Stimulated activated CD8-positive, alpha-beta memory T cell treated with anti-CD3 and anti-CD28 coated beads, Interleukin-7, amount 100 ng/mL, for 4 hours (primary cell): Measurements from ENCODE around the gene HOXA5.

Experiments used
- DNase-seq, 2 donors: peaks; one replicate each; pipeline ENCODE4 v3.0.0-alpha.2; 2020; ENCODE audit warnings: low read depth in 2 of 2

The HOXA5 gene

DNA sequence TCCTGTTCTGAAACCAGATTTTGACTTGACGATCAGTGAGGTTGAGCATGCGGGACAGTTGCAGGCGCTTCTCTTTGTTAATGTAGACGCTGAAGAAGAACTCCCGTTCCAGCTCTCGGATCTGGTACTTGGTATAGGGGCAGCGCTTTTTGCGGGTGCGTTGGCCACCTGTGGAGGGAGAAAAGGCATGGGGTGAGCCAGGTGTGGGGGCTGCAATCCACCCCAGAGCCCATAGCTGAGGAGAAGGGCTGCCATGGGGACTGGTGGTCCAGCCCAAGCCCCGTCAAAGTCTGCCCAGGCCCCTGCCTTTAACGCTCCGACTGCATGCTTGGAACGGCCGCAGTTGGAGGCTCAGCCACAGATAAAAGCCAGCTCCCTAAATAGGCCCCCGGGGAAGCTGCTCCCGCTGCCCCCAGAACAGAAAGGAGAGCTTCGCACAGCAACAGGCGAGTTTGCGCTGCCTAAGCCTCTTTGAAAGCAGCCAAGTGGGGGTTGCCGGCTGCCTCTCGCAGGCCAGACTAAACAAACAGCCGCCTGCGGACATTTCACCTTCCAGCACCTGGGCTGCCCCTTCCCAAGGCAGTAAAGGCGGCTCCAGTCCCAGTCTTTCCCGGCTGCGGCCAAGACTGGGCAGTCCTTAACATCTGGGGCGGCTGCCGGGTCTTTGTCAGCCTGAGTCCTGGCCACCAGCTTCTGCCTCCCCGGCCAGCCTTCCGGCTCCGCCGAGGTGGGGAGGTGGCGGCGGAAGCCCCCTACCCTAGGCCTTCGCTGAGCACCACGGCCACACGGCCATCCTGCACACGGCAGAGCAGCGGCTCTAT, 39.6 kb upstream of the HOXA5 start:
- DNase-seq, result no peak

DNA sequence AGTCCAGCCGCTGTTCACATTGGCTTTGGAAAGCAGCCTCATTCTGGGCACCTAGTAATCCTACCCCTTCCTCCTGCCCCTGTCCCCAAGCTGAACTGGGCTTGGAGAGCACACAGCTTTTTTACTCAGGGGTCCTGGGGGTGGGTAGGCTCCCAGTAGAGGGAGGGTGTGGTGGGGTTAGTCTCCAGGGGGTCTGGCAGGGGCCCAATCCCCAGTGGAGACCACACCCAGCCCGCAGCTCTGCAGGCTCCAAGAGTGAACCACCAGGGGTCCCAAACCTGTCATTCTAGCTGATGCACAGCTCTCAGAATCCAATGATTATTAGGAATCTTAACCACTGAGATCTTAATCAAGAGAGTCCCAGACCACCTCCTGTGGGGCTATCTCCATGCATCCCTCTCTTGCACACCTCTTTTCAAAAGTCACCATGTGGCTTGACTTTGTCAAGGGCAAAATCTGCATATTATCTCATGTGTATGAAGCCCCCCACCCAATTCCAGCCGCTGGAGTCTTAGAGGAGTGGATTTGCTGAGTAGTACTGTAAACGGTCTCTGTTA, 38.9 kb upstream of the HOXA5 start:
- DNase-seq, result no peak

DNA sequence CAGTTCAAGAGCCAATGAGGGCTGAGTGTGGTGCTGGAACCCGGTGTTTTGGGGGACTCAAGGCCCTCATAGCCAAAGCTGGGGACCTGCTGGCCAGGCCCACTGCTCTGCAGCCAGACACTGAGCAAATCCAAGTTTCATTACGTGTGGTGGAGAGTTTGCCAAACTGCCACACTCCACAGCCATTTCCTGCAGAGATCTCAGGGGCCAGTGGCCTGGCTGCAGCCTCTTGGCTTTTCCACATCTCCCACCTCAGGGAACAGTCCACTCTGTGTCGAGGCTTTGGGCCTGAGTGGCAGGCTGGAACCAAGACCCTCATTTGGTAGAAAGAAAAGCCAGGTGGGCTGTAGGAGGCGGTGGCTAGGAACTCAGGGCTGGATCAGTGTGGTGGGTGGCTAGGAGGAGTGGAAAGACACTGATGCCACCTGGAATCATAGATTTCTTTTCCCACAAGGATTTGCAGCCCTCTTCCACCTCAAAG, 38.4 kb upstream of the HOXA5 start:
- no peak for DNase-seq

DNA sequence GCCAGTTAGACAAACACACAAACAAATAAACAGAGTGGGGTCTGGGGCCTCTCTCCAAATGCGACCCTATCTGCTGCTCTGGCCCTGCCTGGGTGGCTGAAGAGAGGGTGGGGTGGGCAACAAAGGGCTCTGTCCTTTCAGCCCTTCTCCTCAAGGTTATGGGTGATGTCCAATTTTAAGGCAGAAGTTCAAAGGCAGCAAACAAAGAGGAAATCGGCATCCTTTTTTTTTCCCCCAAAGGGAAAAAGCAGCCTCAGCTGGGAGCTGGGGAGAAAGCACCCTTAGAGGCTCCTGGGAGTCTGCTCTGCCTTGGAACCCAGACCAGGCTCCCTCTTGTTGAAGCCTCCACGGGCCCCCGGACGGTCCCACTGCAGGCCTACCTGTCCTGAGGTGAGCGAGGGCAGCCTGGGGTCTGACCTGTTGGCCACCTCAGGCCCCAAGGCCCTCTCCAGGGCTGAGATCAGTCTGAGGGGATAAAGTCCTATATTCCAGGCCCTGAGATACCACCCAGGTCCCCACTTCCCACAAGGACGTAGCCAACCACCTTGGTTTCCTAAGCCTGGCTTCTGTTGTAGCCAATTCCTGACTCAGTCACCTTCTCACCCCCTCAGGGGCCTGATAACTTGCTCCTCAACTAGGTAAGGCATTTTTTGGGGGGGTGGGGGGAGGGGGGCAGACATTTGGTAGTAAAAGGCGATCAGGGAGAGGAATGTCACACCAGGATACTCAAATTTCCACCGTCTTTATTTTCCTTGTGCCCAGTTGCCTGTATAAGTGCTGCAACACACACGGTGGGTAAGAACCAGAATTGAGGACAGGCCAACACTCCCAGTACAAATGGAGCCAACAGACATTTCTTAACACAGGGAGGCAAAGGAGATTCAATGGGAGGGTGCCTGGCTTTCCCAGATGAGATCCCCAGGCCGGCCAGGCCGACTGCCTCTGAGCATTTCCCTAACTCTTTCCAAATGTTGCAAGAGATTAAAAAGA, 37.2 kb upstream of the HOXA5 start:
- DNase-seq, result no peak

DNA sequence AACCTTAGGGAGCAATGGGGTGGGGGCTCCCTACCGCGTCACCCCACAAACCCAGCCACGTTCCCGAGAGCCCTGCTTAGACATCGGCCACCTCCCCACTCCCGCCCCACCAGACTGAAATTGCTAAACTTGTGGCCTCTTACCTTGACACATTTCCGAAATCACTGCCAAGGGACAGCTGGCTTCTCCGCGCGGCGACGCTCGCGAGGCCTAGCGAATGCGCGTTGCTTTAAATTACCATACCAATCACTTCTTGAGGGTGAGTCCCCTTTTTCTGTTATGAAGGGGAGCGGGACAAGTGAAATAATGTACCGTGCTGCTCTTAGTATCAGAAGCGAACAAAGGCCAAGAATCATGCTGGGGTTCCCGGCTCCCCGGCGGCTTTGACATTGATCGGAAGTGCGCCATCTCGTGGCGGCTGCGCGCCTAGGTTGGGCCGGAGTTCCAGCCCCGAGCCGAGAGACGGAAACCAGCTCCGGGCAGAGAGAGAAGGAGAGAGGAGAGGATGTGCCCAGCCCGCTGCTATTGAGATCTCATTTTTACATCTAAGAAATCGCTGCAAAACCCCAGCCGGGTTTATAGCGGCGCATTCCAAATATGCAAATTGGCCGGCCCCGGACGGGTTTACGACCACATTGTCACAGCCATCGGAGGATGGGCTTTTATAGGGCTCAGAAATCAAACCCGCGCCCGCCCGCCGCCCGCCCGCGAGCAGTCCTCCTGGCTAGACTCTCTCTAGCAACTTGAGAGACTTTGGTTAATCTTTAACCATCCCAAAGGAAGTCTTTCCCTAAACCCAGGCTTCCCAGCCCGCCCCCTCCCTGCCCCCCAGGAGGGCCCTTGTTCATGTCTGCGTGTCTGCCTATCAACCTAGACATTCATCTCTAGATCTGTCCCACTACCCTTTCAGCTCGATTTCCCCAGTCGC, 36.3 kb upstream of the HOXA5 start:
- peak in 1 of 2 donors; percentile 41 for DNase-seq

DNA sequence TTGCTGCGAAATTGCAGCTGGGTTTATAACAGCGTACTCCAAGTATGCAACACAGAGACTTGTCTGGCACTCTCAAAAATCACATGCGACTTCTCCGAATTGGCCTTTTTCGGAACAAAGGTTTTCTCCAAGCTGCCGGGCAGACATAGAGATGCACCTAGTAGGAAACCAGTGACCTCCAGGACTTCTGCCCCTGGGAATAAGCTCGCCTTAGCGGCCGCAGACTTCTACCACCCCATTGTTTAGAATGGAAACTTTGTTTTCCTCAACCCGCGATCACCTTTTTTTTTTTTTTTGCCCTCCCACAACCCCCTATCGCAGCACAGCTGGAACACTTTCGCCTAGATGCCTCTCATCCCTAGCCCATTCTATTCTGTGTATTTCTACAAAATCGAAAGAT, 35.5 kb upstream of the HOXA5 start:
- DNase-seq, result no peak

DNA sequence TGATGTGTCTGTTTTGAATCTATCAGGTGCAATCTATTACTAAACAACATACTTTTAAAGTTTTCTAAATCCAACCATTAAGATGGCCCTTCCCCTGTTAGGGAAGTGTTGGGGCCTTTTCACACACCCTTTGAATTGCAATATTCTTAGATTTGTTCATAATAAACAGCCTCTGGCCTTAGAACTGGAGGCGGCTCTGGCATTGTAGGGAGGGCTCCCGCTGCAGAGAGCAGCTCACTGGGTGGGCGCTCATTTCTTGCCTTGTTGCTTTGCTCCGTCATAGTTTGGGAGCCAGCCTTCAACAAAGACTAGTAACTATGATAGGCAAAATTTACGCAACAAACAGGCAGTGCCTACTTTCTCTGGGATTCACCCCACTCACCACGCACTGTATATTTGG, 34.9 kb upstream of the HOXA5 start:
- no peak for DNase-seq

DNA sequence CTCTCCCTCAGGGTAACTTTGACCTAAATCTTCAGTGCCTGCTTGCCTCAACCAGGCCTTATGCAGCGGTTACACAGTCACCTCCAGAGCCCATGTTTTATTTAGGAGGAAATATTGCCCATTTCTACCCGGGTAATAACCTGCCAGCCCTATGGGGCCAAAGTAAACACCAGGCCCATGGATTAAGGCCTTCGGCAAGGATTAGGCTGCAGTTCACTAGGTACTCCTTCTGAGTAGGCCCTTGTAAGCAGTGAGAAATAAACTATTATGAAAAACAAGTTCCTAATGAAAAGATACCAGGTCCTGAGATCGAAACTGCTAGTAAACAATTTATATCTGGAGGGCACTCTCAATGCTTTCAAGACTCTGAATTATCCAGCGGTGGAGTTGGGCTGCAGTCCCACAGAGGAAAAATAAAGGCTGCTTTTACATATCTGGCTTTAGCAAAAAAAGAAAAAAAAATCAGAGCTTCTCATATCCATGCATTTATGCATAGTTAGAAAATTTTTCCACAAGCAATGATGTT, 34.4 kb upstream of the HOXA5 start:
- DNase-seq, result no peak

DNA sequence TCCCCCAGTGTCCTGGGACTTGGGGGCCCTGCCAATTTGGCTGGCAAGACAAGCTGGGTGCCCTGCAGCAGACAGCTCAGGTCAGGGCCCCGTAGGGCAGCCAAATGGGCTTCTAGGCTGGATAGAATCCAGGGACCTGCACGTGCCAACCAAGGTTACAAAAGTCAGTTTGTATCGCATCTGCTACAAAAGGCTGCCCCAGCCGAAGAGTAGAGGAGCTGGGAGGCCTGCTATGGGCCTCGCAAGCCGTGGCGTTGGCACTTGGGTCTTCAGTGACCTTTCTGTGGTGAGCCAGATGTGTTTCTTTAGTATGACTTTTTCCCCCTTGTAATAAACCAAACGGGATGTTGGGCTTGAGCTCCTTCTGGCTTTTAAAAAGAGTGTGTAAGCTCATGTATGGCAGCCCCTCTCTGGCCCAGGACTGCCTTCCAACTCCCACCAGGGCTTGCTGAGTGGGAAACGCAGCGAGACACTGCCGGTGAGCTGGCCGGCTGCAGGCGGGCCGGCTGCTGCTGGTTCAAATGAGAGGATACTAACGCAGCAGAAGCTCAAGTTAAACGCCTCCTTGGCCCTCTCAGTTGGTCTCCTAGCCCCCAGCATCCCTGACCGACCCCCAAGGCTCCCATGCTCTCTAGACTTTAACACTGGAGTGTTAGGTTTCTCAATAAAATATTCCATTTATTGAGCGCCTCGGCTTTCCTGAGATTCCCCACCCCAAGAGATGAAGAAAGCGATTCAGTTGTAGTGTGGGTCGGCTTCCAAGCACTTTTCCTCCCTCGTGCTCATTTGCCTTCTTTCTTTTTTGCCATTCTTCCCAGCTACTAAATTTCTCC, 33.7 kb upstream of the HOXA5 start:
- DNase-seq, result no peak

DNA sequence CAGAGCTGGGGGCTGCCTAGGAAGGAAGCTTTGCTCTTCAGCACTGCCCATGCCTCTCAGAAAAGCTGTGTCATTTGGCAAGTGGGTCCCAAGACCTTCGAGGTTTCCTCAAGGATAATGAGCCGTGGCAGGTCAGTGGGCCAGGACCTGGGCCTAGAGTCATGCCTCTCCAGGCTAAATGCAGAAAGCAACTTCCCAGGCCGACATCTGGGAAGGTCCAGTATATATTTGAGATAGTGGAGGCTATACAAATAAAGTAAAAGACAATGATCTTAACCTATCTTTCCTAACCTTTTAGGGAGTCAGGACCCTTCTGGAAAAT, 33.0 kb upstream of the HOXA5 start:
- no peak for DNase-seq

DNA sequence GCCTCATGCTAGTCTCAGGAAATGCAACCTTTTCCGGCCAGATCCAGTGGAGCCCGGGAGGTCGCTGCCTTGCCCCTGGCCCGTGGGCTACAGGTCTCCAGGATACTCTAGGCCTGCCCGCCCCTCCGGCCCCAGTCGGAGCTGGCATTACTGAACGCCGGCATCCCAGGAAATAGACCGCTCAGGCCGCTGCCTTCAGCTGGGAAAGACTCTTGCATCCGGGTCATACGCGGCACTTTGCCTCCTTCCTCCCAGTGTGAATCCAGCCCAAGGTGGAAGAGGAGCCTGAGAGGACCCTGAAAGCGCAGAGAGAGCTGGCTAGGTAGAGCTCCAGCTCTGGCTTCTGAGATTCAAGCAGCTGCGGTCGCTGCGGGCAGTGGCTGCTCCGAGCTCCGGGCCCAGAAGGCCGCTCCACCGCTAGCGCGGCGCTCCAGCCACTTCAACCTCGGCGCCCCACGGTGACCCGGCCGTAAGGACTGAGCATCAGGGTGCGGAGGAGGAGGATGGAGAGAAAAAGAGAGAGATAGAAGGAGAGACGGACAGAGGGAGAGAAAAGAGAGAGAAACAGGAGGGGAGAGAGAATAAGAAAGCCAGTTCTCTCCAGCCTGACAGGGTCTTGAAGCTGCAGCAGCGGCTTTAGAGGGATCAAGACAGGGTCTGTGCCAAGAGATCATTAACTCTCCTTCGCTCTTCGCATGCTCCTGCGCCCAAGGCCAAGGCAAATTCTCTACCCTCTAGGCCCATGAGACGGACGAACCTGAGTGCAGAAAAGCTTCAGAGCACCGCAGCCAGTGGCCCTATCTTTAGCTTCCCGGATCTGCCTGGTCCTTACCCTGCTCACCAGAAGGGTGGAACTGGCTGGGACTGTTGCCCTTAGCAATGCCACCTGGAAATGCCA, 32.4 kb upstream of the HOXA5 start:
- DNase-seq, result no peak

DNA sequence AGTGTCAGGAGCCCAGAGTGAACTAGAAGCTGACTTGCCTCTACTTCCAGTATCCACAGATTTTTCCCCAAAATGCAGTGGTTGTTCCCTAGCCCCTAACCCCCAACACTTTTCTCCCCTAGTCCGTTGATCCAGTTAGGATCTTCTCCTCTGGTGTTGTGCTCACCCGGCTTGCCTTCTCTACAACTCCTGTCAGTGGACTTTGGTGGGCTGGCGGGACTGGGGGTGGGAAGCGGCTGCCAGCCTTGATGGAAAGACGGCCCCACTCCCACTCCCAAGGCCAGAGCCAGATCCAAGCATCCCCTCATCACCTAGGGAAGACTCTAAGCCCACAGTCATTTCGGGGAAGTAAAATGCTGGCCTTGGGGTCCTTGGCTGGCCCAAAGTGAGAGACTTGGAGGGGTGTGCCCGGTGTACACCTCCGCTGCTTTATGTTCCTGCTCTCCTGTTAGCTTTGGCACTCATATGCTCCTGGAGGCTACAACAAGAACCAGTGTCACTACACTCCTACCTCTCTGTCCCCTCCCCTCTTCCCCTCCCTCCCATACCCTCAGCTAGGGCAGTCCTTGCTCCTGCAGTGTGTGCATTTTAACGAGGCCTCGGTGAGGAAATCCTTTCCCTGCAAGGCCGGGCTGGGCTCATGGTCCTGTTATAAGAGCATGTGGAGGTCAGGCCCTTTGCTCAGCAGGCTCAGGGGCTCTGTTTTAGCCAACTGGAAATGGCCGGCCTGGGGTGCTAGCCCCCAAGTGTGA, 31.6 kb upstream of the HOXA5 start:
- DNase-seq, result no peak

DNA sequence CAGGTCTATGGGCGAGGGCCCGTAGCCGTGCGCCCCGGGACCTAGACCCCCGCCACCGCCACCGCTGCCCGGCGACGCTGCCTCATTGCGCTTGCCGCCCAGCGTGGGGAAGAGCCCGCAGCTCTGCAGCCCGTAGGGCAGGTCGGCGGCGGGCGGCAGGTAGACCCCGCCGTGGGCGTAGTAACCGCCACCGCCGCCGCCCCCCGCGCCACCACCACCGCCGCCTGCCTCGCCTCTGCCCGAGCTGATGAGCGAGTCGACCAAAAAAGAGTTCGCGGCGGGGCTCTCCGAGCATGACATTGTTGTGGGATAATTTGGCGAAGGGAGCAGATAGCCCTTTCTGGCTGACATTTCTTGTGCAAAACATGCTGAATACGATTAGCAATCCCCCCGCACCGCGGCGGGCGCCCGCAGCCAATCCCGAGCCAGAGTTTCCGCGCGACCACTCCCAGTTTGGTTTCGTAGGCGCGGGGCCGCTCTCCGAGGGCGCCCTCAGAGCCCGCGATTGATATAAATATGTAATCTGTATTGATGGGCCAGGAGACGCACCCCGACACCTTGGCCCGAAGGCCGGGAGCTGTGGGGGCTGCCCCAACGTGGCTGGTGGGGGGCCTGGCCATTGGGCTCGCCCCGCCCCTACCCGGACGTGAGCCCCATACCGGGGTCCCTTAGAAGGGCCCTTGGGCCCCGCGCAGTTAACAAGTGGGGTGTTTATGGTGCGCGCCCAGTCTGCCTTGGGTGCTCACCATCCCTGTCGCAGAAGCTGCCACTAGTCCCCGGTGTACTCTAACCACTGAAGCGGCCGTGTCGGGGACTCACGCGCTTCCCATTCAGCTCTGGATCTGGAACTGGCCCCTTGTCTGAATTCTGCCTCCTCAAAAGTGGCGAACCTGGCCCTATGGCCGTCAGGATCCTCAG, 30.7 kb upstream of the HOXA5 start, which contains the start of gene HOXA10:
TSS of gene HOXA10 (minus strand) at position 365 of the 918 bp plus-strand sequence. CDS start at position 351, 14 bp downstream.
- no peak for DNase-seq

DNA sequence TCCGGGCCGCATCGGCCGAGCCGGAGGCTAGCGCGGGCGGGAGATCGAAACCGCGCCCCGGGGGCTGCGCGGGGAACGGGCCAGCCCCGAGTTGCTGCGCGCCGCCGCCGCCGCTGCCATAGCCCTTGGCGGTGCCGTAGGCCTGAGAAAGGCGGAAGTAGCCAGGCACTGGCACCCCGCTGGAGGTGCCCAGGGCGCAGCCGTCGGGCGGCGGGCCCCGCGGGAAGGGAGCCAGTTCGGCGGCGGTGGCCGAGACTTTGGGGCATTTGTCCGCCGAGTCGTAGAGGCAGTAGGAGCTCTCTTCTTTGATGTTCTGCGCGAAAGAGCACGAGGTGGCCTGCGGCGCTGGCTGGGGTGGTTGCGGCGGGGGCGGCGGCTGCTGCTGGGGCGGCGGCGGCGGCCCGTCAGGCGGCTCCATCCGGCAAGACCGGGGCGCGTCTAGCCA, 30.1 kb upstream of the HOXA5 start:
- peak in 1 of 2 donors; percentile 33 for DNase-seq

DNA sequence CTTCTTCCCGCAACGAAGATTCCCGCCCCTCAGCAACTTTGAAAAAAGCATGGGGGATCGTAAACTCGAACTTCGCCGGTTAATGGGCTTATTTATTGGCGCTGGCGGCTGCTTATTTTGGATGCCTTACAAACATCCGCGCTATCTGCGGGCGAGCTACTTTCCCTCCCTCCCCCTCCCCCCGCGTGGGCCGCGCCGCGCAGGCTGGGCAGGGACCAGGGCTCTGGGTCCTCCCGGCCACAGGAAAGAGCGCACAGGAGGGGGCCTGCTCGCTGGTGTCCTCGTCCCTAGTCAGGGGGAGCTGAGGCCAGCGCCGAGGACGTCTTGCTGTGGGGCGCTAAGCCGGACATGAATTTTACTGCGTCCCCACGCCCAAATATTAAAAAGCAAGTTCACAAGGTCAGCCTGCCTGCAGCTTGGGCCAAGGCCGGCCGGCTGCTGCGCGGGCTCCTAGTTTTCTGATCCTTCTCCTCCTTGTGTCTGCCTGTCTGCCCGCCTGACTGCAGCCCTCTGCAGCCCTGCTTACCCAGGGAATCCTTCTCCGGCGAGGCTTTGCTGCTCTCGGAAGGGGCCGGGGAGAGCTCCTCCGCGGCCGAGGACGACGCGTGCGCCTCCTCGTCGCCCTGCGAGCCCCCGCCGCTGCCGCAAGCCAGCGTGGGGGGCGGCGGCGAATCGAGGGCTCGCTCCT, 29.5 kb upstream of the HOXA5 start:
- DNase-seq, result no peak

DNA sequence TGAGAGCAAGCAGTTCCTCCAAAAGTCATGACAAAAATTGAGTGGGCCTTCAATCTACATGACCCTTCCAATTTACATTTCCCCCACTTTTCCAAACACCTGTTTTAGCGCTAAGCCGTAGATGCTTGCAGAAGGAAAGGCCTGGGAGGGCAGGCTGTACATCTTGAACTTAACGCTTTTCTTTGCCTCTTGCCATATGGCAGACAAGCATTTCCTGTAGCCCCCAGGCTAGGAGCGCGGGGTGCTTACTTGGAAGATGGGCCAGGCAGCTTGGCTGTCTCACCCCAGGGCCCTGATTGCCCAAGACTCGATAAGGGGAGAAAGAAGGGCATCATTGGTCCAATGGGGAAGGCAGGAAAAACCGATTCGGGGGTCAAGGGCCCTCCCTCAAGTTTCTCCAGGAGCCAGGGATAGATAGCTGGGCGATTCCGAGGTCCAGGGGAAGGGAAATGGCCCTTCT, 28.9 kb upstream of the HOXA5 start:
- no peak for DNase-seq
